Testis (tissue), 2 donors: ENCODE results near the gene TXNRD1.
"Not testable (repeated sequence)": the region's sequence is repeated elsewhere in the genome, so short reads cannot be mapped to it uniquely, and the experiment has no call there.

Experiments used
- CTCF ChIP-seq, 3 experiments: fragments of 450-650 bp in 2 of 3; fragments of 200-600 bp in 1 of 3; sonication (generic) in 1 of 3; IDR thresholded peaks; one replicate each; pipeline ENCODE4 v1.5.1; 2016 to 2019; ENCODE audit warnings: antibody characterized with exemption in 3 of 3, mild to moderate bottlenecking in 2 of 3, moderate library complexity in 1 of 3
- POLR2A ChIP-seq: fragments of 450-650 bp; IDR thresholded peaks from one replicate; pipeline ENCODE4 v1.6.1; 2017; ENCODE audit warnings: antibody characterized with exemption, mild to moderate bottlenecking, moderate library complexity

- TF ChIP-seq CTCF (IDR thresholded peaks at IDR 0.05); POLR2A: not testable (repeated sequence)
Observed at GRCh38 chr12:104294158-104294859, 78.7 kb downstream of the TXNRD1 start.
